A673 (cell line): ENCODE results near the gene MYT1.

ENCODE experiments used
- EZH2 ChIP-seq: fragments of 200-600 bp; sonication (generic); IDR thresholded peaks from 2 replicates; pipeline ENCODE4 v1.6.1; 2017; ENCODE audit warnings: borderline replicate concordance, low read depth, mild to moderate bottlenecking, mixed read lengths, antibody characterized with exemption, low read length; ENCODE audit not compliant: poor library complexity, severe bottlenecking
- TF ChIP-seq, protein P1 (sequence below): fragments of 300-800, 200-600 bp; sonication (generic); conservative IDR thresholded peaks from 2 replicates; pipeline ENCODE4 v1.5.1; 2017; ENCODE audit warnings: low read depth, mild to moderate bottlenecking, antibody characterized with exemption, low read length, moderate library complexity, mixed read lengths

DNA sequence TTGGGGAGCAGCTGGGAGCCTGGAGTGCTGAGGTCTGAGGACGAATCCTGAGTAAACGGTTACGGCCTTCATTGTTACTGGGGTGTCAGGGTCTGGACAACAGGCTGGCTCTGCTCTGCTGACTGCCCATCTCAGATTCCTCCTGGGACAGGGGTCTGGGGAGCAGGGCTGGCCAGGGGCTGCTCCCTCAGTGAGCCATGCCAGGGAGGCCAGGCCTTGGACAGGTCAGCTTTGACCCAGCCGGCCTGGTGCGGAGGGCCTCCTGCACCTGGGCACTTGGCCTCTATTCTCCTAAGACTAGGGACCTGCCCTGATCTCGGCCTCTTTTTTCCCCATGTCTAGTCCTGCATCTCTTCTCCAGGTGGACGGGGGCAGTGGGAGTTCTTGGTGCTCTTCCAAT, 44.9 kb downstream of the MYT1 start:
- no peak for TF ChIP-seq EZH2
- TF ChIP-seq, protein P1, sequence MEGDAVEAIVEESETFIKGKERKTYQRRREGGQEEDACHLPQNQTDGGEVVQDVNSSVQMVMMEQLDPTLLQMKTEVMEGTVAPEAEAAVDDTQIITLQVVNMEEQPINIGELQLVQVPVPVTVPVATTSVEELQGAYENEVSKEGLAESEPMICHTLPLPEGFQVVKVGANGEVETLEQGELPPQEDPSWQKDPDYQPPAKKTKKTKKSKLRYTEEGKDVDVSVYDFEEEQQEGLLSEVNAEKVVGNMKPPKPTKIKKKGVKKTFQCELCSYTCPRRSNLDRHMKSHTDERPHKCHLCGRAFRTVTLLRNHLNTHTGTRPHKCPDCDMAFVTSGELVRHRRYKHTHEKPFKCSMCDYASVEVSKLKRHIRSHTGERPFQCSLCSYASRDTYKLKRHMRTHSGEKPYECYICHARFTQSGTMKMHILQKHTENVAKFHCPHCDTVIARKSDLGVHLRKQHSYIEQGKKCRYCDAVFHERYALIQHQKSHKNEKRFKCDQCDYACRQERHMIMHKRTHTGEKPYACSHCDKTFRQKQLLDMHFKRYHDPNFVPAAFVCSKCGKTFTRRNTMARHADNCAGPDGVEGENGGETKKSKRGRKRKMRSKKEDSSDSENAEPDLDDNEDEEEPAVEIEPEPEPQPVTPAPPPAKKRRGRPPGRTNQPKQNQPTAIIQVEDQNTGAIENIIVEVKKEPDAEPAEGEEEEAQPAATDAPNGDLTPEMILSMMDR = no peak
